DOHH2 (cell line): ENCODE results near the gene RING1.

Source experiments
- H3F3A ChIP-seq: fragments of 200-600 bp; sonication (generic), shearing (Covaris generic); 2 replicates; pipeline ENCODE4 v1.6.0; 2016; ENCODE audit warnings: antibody characterized with exemption, mild to moderate bottlenecking; ENCODE audit not compliant: control insufficient read depth, insufficient read depth
- H3K27ac ChIP-seq: fragments of 200-600 bp; sonication (generic); 2 replicates; pipeline ENCODE4 v1.5.1; 2014; ENCODE audit warnings: low read depth, mild to moderate bottlenecking, low read length, moderate library complexity
- H3K27me3 ChIP-seq: fragments of 200-600 bp; sonication (generic); 2 replicates; pipeline ENCODE4 v1.6.1; 2014; ENCODE audit warnings: mild to moderate bottlenecking, low read length, mixed read lengths; ENCODE audit not compliant: control insufficient read depth
- H3K36me3 ChIP-seq: fragments of 200-600 bp; sonication (generic); 2 replicates; pipeline ENCODE4 v1.6.1; 2014; ENCODE audit warnings: mild to moderate bottlenecking, low read length, moderate library complexity, mixed read lengths; ENCODE audit not compliant: control insufficient read depth
- H3K4me1 ChIP-seq: fragments of 200-600 bp; sonication (generic); 2 replicates; pipeline ENCODE4 v1.6.1; 2014; ENCODE audit warnings: mild to moderate bottlenecking, low read length, mixed read lengths; ENCODE audit not compliant: control insufficient read depth
- H3K4me2 ChIP-seq: fragments of 200-600 bp; sonication (generic); 2 replicates; pipeline ENCODE4 v1.6.0; 2014; ENCODE audit warnings: mild to moderate bottlenecking, low read length, moderate library complexity
- H3K4me3 ChIP-seq: fragments of 200-600 bp; sonication (generic); 2 replicates; pipeline ENCODE4 v1.5.1; 2014; ENCODE audit warnings: mild to moderate bottlenecking, low read length, mixed read lengths
- H3K79me2 ChIP-seq: fragments of 200-600 bp; sonication (generic); 2 replicates; pipeline ENCODE4 v1.6.1; 2014; ENCODE audit warnings: mild to moderate bottlenecking, low read length, mixed read lengths; ENCODE audit not compliant: control insufficient read depth
- H3K9me2 ChIP-seq: fragments of 200-600 bp; sonication (generic); replicated peaks from 2 replicates; pipeline ENCODE4 v1.6.1; 2014; ENCODE audit warnings: mild to moderate bottlenecking, low read length, mixed read lengths; ENCODE audit not compliant: control insufficient read depth
- H3K9me3 ChIP-seq: fragments of 200-600 bp; sonication (generic); 2 replicates; pipeline ENCODE4 v1.6.1; 2014; ENCODE audit warnings: antibody characterized with exemption, low read length, mixed read lengths; ENCODE audit not compliant: control insufficient read depth, insufficient read depth
- H4K20me1 ChIP-seq: fragments of 200-600 bp; sonication (generic); 2 replicates; pipeline ENCODE4 v1.6.0; 2014; ENCODE audit warnings: low read depth, mild to moderate bottlenecking, antibody characterized with exemption, low read length, moderate library complexity; ENCODE audit not compliant: control insufficient read depth, insufficient read depth
- CTCF ChIP-seq: fragments of 200-600 bp; sonication (generic); IDR thresholded peaks from one replicate; pipeline ENCODE4 v1.5.1; 2014; ENCODE audit warnings: antibody characterized with exemption, mild to moderate bottlenecking, low read depth, low read length; ENCODE audit not compliant: poor library complexity, severe bottlenecking
- EZH2phosphoT487 ChIP-seq: fragments of 200-600 bp; sonication (generic); IDR thresholded peaks from 2 replicates; pipeline ENCODE4 v1.6.1; 2017; ENCODE audit warnings: borderline replicate concordance, mild to moderate bottlenecking, antibody characterized with exemption, low read length, moderate library complexity, mixed read lengths

The RING1 gene

DNA sequence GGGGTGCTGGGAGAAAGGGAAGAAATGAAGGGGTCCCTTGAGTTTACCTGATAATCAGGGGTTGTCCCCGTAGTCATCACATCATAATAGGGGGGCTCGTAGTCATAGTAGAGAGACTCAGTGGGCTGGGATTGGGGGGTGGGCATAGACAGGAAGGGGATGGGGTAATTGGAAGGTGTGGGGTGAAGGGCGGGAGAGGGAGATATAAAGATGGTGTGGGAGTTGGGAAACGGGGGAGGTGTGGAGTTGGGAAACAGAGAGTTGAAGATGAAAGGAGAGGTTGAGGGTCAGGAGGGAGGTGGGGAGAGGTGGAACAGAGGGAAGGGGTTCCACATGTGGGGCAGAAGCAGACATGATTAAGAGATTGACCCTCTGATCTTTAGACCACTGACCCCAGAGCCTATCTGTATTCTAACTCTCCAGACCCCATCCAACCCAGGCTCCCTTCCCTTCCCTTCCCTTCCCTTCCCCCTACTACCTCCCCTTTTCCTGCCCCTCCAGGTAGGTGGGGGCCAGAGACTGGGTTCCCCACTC lies 22.6 kb upstream of the RING1 start:
- Histone ChIP-seq H3K9me3 (peaks cover 19% of the 10 kb centered on the region), H3K4me3 (no peak overlapping the region), H3K27me3 (peaks cover 8% of the 10 kb centered on the region; the same call in 1 of the 2 replicates), H4K20me1 (no peaks in the 10 kb centered on the region), H3K27ac (no peak overlapping the region), H3K4me2 (no peak overlapping the region), H3F3A (no peaks in the 10 kb centered on the region), H3K4me1 (peaks cover 14% of the 10 kb centered on the region), H3K79me2 (no peaks in the 10 kb centered on the region), H3K36me3 (peaks cover 11% of the 10 kb centered on the region), H3K9me2 (no peaks in the 10 kb centered on the region)
- TF ChIP-seq EZH2phosphoT487 (no peak), CTCF (no peak)

DNA sequence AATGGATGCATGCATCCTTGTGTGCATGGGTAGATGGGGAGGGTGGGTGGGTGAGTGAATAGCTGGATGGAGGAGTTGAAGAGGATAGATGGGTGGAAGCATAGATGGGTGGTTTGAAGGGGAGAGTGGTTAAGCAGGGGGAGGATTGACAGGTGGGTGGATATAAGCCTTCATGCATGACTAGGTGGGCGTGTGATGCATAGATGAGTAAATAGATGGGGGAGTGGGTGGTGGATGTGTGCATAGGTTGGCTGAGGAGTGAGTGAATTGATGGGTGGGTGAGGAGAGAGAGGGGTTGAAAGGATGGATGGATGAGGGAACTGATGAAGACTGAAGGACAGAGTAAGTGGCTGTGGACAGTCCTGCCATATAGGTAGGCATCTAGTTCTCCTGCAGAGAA lies 20.5 kb upstream of the RING1 start:
- Histone ChIP-seq H4K20me1 (no peaks in the 10 kb centered on the region), H3K4me3 (no peak overlapping the region), H3K36me3 (peaks cover 11% of the 10 kb centered on the region), H3K27ac (no peak overlapping the region), H3K4me2 (no peak overlapping the region), H3K4me1 (peaks cover 20% of the 10 kb centered on the region), H3K79me2 (no peaks in the 10 kb centered on the region), H3K9me3 (peaks cover 17% of the 10 kb centered on the region), H3K27me3 (peaks cover 28% of the 10 kb centered on the region), H3F3A (no peaks in the 10 kb centered on the region), H3K9me2 (no peaks in the 10 kb centered on the region)
- no peak for TF ChIP-seq CTCF
- no peak for TF ChIP-seq EZH2phosphoT487

GRCh38 chr6:33189164-33189563 lies 19.1 kb upstream of the RING1 start:
- H3K4me2 ChIP-seq: no peak overlapping the region
- H3K36me3 ChIP-seq: peaks cover 4% of the 10 kb centered on the region
- no peaks in the 10 kb centered on the region for H3K9me2 ChIP-seq
- TF ChIP-seq EZH2phosphoT487: no peak
- TF ChIP-seq CTCF: no peak
- H3F3A ChIP-seq: no peaks in the 10 kb centered on the region
- peaks cover 11% of the 10 kb centered on the region for H3K4me1 ChIP-seq
- H4K20me1 ChIP-seq: no peaks in the 10 kb centered on the region
- H3K27ac ChIP-seq: no peak overlapping the region
- H3K9me3 ChIP-seq: peaks cover 3% of the 10 kb centered on the region
- H3K27me3 ChIP-seq: peaks cover 30% of the 10 kb centered on the region
- H3K4me3 ChIP-seq: no peak overlapping the region
- no peaks in the 10 kb centered on the region for H3K79me2 ChIP-seq
